Renal cortical epithelial cell (primary cell): ENCODE data around the gene GSE1. TPM values are rescaled to one million over a fixed set of nuclear protein-coding genes. Genes with fewer than 3 reads are reported as not detected.
A peak's percentile ranks its signal among the peaks of the same experiment; 100 is the strongest.

Experiments used
- DNase-seq: peaks from one replicate; pipeline ENCODE4 v3.0.0-alpha.2; 2011; ENCODE audit warnings: low read depth
- total RNA-seq: library from RNA; depleted of rRNA; stranded (reverse); fragments of >200 nt; gene quantifications from 2 replicates; pipeline ENCODE4 v1.2.3, GENCODE V29; 2014

GSE1 gene
- total RNA-seq, 1 donor from 2014 or later: 44.6 TPM

- DNase-seq: peak; percentile 44
These were observed 62.2 kb downstream of the GSE1 start for GRCh38 chr16:85675251-85675874.

- no peak for DNase-seq
These were observed 63.3 kb downstream of the GSE1 start for GRCh38 chr16:85676466-85676865.

- DNase-seq: no peak
These were observed 64.4 kb downstream of the GSE1 start for GRCh38 chr16:85677383-85677967.

GRCh38 chr16:85678016-85678415 is 64.9 kb downstream of the GSE1 start:
- no peak for DNase-seq

- no peak for DNase-seq
These were observed 65.7 kb downstream of the GSE1 start for GRCh38 chr16:85678821-85679220.

GRCh38 chr16:85679870-85680269 is 66.7 kb downstream of the GSE1 start:
- no peak for DNase-seq

- DNase-seq: no peak
These were observed 67.3 kb downstream of the GSE1 start for GRCh38 chr16:85680352-85680944.

GRCh38 chr16:85681255-85681654 is 68.1 kb downstream of the GSE1 start:
- peak; percentile 13 for DNase-seq

- no peak for DNase-seq
These were observed 69.4 kb downstream of the GSE1 start for GRCh38 chr16:85682516-85682915.

GRCh38 chr16:85683363-85683762 is 70.2 kb downstream of the GSE1 start:
- no peak for DNase-seq

GRCh38 chr16:85685251-85685650 is 72.1 kb downstream of the GSE1 start:
- DNase-seq: no peak

- no peak for DNase-seq
These were observed 73.9 kb downstream of the GSE1 start for GRCh38 chr16:85686912-85687591.

GRCh38 chr16:85687651-85688471 is 74.7 kb downstream of the GSE1 start:
- DNase-seq: no peak

GRCh38 chr16:85688586-85689284 is 75.6 kb downstream of the GSE1 start, which contains the start of gene GINS2:
GINS2 (minus strand) TSS chr16:85688954; CDS start chr16:85688898, 56 bp downstream.
- DNase-seq: peak; percentile 70

- DNase-seq: no peak
These were observed 76.3 kb downstream of the GSE1 start for GRCh38 chr16:85689285-85689949.

GRCh38 chr16:85689950-85690320 is 76.8 kb downstream of the GSE1 start:
- no peak for DNase-seq

GRCh38 chr16:85690469-85691064 is 77.4 kb downstream of the GSE1 start:
- no peak for DNase-seq

GRCh38 chr16:85695196-85696128 is 82.3 kb downstream of the GSE1 start:
- no peak for DNase-seq

GRCh38 chr16:85696781-85697180 is 83.7 kb downstream of the GSE1 start:
- no peak for DNase-seq
